Limb (tissue), 2 donors: ENCODE results near the gene FRMD3.

Source experiments
- DNase-seq, 2 donors: peaks; one replicate each; pipeline ENCODE4 v3.0.0-alpha.2; 2016; ENCODE audit errors: extremely low spot score in 2 of 2

FRMD3 gene

DNA sequence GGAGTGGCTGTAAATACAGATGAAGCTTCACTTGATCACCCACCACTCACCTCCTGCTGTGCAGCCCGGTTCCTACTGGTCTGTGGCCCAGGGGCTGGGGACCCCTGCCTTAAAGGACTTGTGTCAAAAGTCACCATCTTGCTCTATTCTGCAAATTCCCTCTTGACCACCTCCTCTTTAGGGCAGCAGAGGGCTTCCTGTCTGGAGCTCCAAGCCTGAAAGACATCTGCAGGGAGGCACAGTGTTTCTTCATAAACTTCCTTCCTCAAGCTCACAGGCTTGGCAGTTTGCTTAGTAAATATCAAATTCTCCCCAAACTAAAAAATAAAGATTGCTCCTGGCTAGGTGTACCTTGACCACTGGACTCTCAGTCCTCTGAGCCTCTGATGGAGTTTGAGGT, 104.4 kb downstream of the FRMD3 start:
- DNase-seq, result no peak

DNA sequence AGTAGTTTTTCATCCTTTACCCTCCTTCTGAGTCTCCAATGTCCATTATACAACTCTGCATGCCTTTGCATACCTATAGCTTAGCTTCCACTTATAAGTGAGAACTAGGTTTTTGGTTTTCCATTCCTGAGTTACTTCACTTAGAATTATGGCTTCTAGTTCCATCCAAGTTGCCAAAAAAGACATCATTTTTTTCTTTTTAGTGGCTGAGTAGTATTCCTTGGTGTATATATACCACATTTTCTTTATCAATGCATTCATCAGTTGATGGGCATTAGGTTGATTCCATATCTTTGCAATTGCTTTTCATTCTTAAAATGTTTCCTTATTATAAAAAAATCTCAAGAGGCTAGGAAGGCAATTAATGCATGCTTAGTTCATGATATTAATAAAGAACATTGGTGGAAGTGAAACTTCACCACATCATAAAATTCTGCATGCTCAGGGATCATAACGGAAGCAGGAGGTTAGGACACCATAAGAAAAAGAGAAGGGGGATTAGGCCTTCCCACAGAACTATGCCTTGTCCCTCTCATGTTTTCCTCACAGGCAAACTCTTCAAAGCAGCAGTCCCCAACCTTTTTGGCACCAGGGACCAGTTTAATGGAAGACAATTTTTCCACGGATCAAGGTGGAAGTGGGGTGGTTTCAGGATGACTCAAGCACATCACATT, 105.2 kb downstream of the FRMD3 start:
- DNase-seq, result no peak

DNA sequence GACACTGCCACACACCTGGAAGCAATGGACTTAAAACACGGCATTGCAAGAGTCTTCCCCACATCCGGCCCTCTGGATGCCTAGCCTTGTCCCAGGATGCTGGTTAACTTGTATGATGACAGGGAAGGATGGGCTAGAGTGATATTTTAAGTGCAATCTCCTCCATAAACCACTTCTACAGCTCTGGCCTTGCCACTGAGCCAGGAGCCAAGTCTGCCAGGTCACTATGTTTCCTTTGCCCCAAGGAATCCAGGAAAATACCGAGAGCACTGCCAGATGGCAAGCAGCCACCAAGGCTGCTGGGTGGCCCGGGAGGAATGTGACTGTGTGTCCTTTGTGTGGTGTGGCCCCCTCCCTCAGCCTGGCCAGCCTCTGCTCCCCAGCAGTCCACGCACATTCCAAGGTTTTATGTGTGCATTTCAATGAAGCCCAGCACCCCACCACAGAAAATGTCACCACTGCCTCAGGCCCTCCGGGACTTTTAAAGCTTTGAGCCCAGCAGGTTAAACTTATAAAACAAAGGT, 106.0 kb downstream of the FRMD3 start:
- DNase-seq, result peak in 1 of 2 donors; percentile 75

DNA sequence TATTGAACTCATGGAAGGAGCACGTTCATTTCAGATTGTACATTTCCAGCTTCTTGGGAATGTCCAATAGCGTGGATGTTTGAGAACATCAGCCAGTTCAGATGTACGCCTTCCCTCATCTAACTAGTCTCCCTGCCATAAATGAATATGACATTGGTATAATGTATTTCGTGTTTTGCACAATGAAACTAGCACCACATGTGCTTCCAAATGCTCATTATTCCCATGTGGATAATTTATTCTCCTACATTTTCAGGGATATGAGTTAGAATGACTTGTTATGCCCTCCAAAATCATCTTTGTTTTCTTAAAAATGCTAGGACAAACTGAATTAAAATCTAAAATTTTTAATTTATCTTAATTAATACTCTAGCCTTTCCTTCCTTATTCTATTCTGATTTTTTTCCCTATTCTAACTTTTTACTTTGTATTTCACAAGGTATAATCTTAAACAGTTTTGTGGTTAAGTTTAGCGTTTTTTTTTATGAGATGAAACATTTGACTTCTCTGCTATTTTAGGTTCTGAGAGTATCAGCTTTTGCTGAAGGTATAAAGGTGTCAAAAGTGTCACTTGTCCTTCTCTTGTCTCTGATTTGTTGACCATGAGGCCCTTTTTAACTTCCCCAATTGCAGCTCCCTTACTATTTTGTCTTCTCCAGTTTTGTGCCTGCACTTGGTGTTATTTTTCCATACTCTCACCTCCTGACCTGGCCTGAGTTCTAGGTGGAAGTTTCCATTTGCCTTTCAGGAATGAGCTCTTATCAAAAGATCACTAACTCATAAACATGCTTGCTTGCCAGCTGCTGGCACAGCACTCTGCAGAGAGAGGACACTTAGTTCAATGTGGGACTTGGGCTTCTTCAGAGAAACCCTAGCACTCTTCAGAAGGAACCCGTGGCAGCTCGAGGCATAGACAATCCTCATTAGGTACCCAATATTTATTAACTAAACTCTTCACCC, 106.8 kb downstream of the FRMD3 start:
- no peak for DNase-seq

DNA sequence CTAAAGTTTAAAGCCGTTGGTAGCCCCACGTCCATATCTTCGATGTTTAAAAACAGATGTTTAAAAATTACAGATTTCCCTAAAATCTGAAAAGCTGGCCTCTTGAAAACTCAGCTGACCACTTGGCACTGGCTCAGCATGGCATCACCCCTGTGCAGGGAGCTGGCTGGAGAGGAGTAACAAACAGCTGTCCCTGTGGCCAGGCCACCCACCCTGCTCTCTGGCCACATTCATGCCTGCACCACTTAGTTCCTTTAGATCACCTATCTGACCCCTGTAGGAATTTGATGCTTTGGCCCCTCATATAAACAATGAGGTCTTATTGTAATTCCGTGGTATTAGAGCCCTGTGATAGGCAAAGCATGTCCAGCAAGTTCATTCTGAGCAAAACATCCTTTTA, 107.5 kb downstream of the FRMD3 start:
- no peak for DNase-seq

DNA sequence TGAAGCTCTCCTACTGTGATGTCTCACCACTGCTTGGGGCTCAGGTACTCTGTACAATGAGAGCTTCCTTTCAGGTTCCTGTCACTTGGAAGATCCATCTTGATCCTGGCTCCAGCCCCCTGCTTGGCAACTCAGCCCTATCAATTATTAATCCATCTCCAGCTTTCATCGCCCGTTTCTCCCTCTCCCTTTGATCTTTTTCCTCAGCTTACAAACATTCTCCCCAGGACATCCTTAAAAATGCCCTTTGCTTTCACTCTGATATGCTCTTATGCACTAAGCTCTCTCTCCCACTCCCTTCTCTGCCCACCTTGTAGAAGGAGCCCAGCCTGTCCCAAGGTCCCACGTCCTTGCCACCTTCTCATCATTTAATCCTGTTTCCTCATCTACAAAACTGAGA, 109.0 kb downstream of the FRMD3 start:
- DNase-seq, result no peak

DNA sequence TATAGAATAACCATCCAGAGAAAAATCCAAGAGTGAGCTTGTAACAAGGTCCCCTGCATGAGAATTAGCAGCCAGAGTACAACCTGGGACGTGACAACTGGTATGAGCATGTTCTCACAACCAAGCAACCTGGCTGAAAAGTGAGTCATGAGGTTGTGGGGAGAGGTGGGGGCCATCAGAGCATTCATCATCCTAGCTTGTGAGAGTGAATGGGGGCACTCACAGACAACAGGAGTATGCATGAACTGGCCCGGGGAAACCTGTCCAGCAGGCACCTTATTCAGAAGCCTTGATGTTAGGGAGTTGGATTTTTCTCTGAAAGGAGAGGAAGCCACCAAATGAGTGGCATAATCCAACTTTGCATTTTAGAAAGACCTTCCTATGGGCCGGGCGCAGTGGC, 113.0 kb downstream of the FRMD3 start:
- DNase-seq, result no peak

DNA sequence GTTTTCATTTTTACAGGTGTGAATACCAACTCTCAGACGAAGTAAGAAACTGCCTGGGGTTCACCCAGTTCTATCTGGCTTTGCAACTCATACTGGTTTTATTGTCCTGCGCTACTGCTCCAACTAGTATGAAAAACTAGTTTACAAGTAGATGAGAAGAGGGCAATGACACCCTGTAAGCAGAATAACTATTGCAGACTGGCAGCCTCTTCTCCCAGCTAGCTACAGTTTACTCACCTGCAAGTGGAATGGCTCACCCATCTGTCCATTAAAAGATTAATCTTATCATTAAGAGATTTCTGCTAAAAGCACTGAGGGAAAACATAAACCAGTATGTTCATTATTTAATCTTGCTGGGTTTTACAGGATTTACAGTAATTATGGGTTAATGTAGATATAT, 113.4 kb downstream of the FRMD3 start:
- no peak for DNase-seq

DNA sequence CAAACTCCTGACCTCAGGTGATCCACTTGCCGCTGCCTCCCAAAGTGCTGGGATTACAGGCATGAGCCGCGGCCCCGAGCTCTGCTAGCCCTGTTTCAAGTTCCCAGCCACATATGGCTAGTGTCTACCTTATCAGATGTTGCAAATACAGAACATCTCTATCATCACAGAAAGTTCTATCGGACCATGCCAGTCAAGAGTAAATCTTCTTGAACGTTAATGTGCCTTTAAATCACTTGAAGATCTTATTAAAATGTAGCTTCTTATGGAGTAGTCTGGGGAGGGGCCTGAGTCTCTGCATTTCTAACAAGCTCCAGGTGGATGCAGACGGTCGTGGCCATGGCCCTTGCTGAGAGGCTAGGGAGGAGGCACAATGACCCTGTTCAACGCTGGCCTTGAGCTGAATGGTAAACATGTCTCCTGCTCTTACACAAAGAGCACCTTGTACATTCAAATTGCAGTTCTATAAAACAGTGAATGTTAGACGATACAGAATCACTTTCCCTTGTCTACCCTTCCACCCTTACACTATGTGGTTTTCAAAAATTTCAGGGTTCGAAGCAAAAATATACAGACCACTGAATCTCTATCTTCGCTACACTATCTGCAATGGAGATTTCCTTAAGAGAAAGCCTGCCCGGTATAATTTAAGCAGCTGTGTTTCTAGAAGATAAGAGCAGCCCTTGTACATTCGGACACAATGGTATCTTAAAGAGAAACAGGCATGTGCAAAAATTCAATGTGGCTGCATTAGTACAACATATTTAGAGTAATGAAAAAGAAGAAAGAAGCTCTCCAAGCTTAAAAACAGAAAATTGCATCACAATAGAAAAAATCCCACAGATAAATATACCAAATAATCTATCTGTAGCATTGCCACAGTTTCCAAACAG, 114.1 kb downstream of the FRMD3 start:
- DNase-seq, result no peak

DNA sequence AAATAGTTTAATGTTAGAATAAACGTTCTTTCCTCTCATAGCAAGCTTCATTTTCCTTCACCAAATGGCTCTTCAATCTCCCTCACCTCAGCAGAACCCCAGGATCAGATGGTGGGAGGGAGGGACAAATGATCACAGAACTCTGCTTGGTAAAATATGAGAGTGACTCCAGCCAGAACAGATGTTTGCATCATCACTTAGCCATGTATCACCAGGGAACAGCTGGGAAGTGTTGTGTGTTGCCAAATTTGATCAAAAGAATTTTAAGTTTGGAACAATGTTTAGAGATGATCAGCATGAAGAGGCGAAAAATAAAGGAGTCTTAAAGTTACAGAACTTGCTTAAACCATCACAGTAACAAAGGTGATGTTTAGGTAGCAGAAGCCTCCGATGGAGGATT, 115.7 kb downstream of the FRMD3 start:
- peak in 1 of 2 donors; percentile 56 for DNase-seq

DNA sequence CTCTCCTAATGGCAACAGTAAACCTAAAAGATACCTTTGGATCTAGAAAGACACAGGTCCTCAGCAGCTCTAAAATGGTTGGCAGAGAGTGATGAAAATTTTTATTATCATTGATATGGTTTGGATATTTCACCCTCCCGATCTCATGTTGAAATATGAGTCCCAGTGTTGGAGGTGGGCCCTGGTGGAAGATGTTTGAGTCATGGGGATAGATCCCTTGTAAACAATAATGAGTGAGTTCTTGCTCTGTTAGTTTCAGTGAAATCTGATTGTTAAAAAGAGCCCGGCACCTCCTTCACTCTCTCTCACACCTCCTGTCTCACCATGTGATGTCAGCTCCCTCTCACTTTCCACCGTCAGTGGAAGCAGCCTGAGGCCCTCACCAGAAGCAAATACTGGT, 117.7 kb downstream of the FRMD3 start:
- DNase-seq, result no peak

DNA sequence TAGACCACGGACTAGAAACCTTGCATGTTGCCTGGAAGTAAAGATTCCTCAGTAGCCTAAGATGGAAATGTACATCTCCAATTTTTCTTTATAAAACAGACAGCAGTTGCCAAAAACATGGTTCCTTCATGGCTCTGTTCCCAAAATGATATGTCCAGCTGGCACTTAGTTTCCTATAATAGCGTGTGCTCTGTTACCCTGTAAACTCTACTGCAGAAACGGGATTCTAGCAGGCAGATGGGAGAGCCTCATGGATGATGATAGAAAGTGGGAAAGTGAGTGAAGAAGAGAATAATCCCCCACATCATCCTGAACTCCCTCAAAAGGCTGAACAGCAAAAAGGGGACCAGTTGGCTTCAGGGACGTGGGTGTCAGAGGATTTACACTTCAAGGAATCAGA, 118.2 kb downstream of the FRMD3 start:
- DNase-seq, result no peak

DNA sequence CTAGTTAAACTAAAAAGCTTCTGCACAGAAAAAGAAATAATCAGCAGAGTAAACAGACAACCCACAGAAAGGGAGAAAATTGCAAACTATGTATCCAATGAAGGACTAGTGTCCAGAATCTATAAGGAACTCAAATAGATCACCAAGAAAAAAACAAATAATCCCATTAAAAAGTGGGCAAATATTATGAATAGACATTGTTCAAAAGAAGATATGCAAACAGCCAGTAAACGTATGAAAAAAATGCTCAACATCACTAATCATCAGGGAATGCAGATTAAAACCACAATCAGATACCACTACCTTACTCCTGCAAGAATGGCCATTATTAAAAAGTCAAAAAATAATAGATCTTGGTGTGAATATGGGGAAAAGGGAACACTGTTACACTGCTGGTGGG, 119.9 kb downstream of the FRMD3 start:
- DNase-seq, result no peak

DNA sequence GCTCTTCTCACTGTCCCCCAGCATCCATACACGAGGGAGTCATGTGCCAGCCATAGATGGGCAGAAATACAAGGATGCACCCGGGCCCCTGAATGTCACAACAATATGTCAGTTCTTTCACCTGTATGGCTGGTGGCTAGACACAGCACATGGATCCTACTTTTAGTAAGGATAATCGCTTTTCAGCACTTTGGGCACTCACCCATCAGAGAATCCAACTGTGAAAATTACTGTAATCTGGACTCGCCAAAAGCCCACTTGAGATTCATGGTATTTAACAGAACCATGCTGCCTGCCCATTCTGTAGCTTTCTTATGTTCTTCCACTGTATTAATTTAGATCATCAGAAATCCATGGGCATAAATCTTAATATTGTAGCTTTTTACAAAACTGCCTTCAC, 124.8 kb downstream of the FRMD3 start:
- no peak for DNase-seq

DNA sequence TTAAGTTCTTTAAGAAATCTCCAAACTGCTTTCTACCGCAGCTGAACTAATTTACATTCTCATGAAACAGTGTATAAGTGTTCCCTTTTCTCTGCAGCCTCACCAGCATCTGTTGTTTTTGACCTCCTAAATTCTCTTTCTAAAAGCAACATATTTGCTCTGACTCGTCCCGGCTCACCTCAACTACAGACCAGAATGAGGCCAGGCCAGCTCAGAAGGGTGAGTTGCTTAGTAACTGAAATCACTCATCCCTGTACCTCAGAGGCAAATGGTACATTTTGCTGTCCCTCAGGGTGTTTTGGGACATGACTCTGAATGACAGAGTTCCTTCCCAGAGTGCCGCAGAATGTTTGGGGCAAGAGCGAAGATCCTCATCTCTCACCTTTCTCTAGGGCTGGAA, 127.5 kb downstream of the FRMD3 start:
- DNase-seq, result no peak

DNA sequence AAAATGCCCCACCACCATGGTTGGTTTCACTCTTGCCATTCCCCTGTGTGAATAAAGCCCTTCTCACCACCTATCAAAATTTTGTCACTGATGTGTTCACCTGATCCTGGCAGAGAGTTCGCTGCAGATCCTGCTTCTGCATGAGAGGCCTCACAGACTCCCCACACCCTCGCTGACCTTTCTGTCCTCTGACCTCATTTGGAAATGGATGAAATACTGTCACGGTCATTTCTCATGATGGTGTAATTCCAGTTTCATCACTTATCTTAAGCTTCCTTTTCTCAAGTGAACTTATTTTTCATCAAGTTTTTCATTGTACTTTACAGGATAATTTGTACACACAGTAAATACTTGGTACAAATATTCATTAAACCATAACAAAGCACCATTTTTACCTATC, 131.3 kb downstream of the FRMD3 start:
- DNase-seq, result no peak

DNA sequence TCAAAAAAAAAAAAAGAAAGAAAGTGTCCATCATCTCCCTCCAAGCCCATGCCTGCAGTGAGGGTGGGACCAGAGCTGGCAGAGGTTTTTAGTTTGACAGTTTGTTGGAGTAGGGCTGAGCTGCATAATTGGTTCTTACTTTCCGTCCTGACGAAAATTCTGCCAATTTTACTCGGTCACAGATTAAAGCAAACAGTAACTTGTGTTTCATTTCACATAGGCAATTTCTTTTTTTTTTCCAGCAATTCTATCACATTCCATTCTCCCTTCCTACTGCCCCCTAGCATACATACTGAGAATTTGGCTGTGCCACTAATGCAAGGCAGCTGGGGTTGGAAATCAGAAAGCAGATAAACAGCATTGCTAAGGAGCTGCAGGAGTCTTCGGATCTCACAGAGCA, 132.4 kb downstream of the FRMD3 start:
- DNase-seq, result no peak

DNA sequence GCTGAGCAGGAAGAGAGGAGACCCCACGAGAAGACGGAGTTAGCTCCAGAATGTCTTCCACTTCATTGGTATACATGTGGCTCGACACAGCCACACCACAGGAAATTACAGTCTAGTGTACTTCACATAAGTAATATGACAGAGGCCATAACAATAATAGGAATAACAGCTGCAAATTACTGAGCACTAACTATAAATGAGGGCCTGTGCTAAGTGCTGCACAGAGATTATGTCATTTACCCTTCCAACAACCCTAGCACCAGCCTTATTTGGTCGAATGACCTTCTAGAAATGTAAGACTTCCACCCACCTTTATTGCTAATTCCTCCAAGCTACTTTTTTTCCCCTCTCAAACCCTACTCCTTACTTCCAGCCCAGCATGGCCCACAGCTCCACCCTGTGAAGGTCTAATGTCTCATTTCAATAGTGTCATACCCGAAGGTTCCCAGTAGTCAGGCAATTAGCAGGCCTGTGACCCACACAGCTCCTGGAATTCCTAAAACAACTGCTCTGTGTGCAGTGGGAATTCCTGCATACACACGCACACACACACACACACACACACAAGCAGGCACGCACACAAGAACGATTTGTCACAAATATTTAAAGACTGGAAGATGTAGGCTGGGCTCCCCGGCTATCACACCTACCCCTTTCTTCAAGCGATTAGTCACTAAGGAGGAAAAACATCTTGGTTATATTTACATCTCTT, 134.5 kb downstream of the FRMD3 start:
- peak in 1 of 2 donors; percentile 39 for DNase-seq

DNA sequence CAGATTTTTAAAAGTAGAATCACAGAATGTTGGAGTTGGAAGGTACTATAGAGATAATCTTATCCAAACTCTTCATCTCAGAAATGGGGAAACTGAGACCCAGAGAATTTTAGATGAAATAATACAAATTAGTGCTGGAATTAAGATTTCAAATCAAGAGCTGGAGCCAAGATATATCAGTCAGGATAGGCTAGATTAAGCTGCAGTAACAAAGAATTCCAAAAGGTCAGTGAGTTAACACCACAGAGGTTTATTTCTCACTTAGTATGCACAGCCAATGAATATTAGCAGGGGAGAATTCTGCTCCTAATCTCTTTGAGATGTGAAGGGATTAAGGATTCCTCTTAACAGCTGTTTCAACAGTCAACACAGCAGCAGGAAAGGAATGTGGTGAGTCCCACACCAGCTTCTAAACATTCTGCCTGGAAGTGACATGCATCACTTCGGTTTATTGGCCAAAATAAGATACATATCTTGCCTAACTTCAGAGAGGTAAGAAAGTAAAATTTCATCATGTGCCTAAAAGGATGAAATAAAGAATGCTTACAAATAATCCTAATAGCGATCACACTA, 136.8 kb downstream of the FRMD3 start:
- DNase-seq, result no peak

DNA sequence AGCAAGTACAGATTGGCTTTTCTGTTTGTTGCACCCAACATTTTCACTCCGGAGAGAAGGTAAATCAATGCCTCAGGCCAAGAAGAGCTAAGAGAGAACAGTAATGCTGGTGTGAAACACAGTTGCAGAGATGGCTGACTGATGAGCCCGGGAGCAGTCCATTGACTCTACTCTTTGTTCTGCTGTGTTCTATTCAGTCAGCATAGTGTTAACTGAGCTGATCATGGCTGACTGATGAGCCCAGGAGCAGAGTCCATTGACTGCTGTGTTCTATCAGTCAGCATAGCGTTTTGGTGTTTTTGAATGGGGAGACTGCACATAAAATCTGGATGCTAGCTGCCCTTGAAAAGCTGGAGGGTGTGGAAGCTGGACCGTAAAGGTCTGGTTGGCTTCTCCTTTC, 141.4 kb downstream of the FRMD3 start:
- no peak for DNase-seq

DNA sequence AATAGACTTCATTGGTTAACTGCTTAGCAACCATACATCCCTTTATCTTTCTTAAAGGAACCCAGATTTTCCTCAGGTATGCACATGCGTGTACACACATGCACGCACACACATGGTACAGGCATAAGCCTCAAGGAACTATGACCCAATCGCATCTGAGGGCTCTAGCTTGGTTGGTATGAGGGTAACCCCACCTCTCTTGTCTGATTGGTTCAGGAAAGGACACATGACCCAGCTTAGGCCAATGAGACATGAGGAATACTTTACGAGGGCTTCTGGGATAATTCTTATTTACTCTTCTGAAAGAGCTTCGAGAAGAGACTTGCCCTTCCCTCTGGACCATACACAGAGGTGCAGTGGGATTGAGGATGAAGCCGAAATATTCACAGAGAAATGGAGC, 141.9 kb downstream of the FRMD3 start:
- DNase-seq, result no peak
